ENCODE results near the gene GALNT15.

The GALNT15 gene

GRCh38 chr3:16264708-16265454 is 90.4 kb downstream of the GALNT15 start, which contains the start of the genes DPH3 and OXNAD1:
TSS of gene DPH3 (minus strand) at chr3:16264943. CDS start at chr3:16264876, 67 bp downstream.
TSS of gene OXNAD1 (plus strand) at chr3:16265212. CDS start at chr3:16270953, 5,741 bp downstream.
- ChIA-PET CTCF (interaction anchor here (0.8 to 7.7 kb wide), 19 partner anchors 10 to 453 kb away, joined by 3 to 135 read pairs (median 6); no protein-coding TSS in a partner anchor), POLR2A (interaction anchor here (0.5 to 1.1 kb wide), 5 partner anchors 21 to 1057 kb away, joined by 3 to 5 read pairs (median 4); partner anchors contain the start of gene GALNT15)
- DNase-seq (ENCODE audit: low read depth, low spot score), result peak; percentile 97
- TF ChIP-seq CTCF (IDR thresholded peaks at IDR 0.05; ENCODE audit: insufficient read depth, low read length, missing control alignments), result no peak
- H3K4me3 ChIP-seq (ENCODE audit: low read depth, low read length), result peak within 1 kb of the TSS; percentile 98

- CTCF ChIA-PET, result interaction anchor here (0.8 to 7.7 kb wide), 16 partner anchors 9 to 454 kb away, joined by 3 to 135 read pairs (median 6); no protein-coding TSS in a partner anchor
- TF ChIP-seq CTCF (IDR thresholded peaks at IDR 0.05; ENCODE audit: insufficient read depth, low read length, missing control alignments), result no peak
- POLR2A ChIA-PET, result interaction anchor here (1.1 kb wide), 4 partner anchors 21 to 246 kb away, joined by 3 to 5 read pairs (median 4); partner anchors contain the start of gene GALNT15
These were observed 90.9 kb downstream of the GALNT15 start for GRCh38 chr3:16265455-16265786.

GRCh38 chr3:16266714-16267113 is 92.2 kb downstream of the GALNT15 start:
- no peak for DNase-seq (ENCODE audit: low read depth, low spot score)
- no peak for TF ChIP-seq CTCF (IDR thresholded peaks at IDR 0.05; ENCODE audit: insufficient read depth, low read length, missing control alignments)
- POLR2A ChIA-PET, result no interaction called here
- CTCF ChIA-PET, result interaction anchor here (2.1 to 7.7 kb wide), 9 partner anchors 8 to 290 kb away, joined by 5 to 135 read pairs (median 12); no protein-coding TSS in a partner anchor
- no peak overlapping the region for H3K4me3 ChIP-seq (ENCODE audit: low read depth, low read length)

More at GRCh38 chr3:16265455-16265786, 90.9 kb downstream of the GALNT15 start:
- DNase-seq (ENCODE audit: low read depth, low spot score), result no peak
- H3K4me3 ChIP-seq (ENCODE audit: low read depth, low read length), result peak overlapping the region; percentile 98

- CTCF ChIA-PET, result interaction anchor here (0.6 to 7.7 kb wide), 7 partner anchors 11 to 447 kb away, joined by 3 to 135 read pairs (median 50); no protein-coding TSS in a partner anchor
- TF ChIP-seq CTCF (IDR thresholded peaks at IDR 0.05; ENCODE audit: insufficient read depth, low read length, missing control alignments), result no peak
These were observed 96.4 kb downstream of the GALNT15 start for GRCh38 chr3:16270855-16271254.

GRCh38 chr3:16272588-16272987 is 98.1 kb downstream of the GALNT15 start:
- POLR2A ChIA-PET, result no interaction called here
- H3K4me3 ChIP-seq (ENCODE audit: low read depth, low read length), result no peak overlapping the region
- CTCF ChIA-PET, result interaction anchor here (0.7 to 2.4 kb wide), 6 partner anchors 16 to 315 kb away, joined by 3 to 8 read pairs (median 5); no protein-coding TSS in a partner anchor
- no peak for TF ChIP-seq CTCF (IDR thresholded peaks at IDR 0.05; ENCODE audit: insufficient read depth, low read length, missing control alignments)
- no peak for DNase-seq (ENCODE audit: low read depth, low spot score)

More at GRCh38 chr3:16270855-16271254, 96.4 kb downstream of the GALNT15 start:
- POLR2A ChIA-PET, result no interaction called here
- DNase-seq (ENCODE audit: low read depth, low spot score), result no peak
- no peak overlapping the region for H3K4me3 ChIP-seq (ENCODE audit: low read depth, low read length)

GRCh38 chr3:16273867-16274266 is 99.4 kb downstream of the GALNT15 start:
- TF ChIP-seq CTCF (IDR thresholded peaks at IDR 0.05; ENCODE audit: insufficient read depth, low read length, missing control alignments), result no peak
- DNase-seq (ENCODE audit: low read depth, low spot score), result no peak
- ChIA-PET POLR2A (no interaction called here), CTCF (interaction anchor here (1.0 to 1.9 kb wide), 4 partner anchors 8 to 277 kb away, joined by 3 to 9 read pairs (median 4); partner anchors contain the start of gene OXNAD1)
- H3K4me3 ChIP-seq (ENCODE audit: low read depth, low read length), result no peak overlapping the region

All from AG04449 (cell line).